Measurements from ENCODE around the gene TUBB6.

DNA sequence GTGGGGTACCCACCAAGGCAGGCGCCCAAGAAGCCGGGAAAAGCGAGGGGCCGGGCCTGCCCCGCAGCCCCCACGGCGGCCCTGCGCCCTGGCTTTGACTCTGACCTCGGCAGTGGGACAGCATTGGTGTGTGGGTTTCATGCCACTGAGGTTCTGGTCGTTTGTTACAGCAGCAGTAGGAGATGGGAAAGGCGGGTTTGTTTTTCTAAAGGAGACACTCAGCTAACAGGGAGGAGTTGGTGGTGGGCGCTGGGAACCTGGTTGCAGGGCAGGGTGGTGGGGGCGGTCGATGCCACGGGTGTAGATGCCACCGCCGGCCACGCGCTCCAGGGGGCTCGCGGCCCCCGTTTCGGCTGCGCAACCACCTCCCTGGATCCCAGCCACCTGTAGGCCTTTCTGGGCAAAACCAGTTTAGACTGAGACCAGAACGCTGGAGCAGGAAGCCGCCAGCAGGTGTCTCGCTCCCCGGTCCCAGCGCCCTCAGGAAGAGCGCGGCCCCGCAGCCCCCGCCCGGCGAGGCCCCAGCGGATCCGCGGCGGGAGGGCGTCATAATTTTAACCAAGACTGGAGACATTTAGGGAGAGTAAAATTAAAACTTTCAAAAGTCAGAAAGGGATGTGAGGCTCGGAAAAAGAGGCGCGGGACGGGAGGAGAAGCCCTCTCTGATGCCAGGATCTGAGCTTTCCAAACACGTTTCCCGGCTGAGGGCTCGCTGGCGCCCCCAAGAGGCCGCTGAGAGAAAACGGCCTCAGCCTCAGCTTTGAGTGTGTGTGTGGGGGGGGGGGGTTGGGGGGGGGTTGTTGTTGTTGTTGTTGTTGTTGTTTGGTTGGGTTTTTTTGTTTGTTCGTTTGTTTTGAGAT, 36.4 kb upstream of the TUBB6 start:
- TF ChIP-seq, protein P1, sequence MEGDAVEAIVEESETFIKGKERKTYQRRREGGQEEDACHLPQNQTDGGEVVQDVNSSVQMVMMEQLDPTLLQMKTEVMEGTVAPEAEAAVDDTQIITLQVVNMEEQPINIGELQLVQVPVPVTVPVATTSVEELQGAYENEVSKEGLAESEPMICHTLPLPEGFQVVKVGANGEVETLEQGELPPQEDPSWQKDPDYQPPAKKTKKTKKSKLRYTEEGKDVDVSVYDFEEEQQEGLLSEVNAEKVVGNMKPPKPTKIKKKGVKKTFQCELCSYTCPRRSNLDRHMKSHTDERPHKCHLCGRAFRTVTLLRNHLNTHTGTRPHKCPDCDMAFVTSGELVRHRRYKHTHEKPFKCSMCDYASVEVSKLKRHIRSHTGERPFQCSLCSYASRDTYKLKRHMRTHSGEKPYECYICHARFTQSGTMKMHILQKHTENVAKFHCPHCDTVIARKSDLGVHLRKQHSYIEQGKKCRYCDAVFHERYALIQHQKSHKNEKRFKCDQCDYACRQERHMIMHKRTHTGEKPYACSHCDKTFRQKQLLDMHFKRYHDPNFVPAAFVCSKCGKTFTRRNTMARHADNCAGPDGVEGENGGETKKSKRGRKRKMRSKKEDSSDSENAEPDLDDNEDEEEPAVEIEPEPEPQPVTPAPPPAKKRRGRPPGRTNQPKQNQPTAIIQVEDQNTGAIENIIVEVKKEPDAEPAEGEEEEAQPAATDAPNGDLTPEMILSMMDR (IDR thresholded peaks at IDR 0.05): peak in 4 of 6 experiments; percentile 48 to 66 (median 58)
- no peak for TF ChIP-seq POLR2A (IDR thresholded peaks at IDR 0.05)

Measured in Peyer's patch (tissue), 4 donors.